ENCODE measurements around the gene MRTFB. TPM values are rescaled to one million over a fixed set of nuclear protein-coding genes. Genes with fewer than 3 reads are reported as not detected.
"Not testable (repeated sequence)": the region's sequence is repeated elsewhere in the genome, so short reads cannot be mapped to it uniquely, and the experiment has no call there.

Gene MRTFB
- polyA plus RNA-seq, 3 donors: 6.4 to 14.0 (median 10.6) TPM

DNA sequence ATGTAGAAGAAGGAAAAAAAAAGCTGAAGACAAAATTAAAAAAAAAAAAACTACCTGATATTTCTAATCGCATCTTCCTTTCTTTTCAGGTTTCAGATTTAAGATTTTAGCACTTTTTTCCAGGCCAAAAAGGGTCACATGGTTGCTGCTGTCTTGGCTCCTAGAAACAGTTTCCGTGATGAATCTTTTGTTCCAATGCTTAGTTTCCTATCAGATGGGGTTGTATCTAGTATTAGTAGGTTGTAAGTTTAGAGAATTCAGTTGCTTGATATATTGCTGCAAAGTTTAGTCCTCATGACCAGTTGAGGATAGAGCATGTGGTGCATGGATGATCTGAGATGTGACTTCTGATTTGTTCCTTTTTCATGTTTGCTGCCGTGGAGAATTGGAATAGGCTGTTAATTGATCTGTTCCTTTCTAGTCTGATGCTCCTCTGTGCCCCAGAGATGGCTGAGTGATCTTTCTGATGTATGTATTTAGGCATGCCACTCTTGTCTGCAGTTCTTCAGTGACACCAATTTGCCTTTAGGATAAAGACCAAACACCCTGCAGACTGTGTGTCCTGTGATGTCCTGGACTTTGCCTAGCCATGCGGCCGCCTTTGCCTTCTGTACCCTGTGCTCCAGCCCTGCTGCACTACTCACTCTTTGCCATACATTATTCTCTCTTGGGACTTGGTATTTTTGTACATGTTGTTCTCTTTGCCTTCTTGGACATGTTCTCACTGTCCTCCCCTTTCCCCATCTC is 94.0 kb downstream of the MRTFB start:
- no peak overlapping the region for H3K27ac ChIP-seq (ENCODE audit: low read depth, low read length)
- WGBS, 3 donors: 75 to 84% (median 82%) methylated on average over 5 of the region's 5 CpGs

DNA sequence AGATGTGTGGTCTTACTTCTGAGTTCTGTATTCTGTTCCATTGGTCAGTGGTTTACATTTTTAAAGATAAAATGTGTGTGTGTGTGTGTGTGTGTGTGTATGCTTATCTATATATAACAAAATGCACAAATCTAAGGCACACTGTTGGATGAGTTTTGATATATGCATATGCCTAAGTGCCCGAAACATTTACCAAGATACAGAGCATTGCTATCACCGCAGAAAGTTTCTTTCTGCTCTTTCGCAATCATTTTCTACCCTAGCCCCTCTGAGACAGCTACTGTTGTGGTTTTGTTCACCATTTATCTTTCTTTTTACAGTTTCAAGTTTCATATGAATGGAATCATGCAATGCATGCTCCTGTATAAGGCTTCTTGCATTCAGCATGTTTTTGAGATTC is 97.0 kb downstream of the MRTFB start:
- 49 to 93% (median 58%) methylated on average over 3 of the region's 3 CpGs for WGBS, 3 donors

DNA sequence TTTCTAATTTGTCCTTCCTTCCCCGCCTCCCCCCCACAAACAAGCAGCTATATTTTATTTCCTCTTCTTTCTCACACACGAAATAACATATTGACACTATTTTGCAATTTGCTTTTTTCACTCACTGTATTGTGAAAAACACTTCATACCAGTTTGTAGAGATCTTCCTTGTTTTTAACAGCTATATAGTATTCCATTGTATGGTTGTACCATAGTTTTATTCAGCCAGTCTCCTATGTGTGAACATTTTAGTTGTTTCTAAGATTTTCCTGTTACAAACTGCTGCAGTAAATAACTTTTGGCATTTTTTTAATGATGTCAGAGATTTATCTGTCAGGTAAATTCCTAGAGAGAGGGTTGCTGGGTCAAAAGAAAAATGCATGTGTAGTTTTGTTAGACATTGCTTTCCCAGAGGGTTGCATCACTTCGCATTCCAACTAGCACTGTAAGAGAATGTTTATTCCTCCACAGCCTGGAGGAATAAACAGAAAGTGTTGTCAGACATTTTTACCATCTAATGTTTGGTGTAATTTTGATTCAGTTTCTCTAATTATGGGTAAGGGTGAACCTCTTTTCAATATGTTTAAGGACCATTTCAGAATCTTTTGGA is 101.2 kb downstream of the MRTFB start:
- no peak overlapping the region for H3K27ac ChIP-seq (ENCODE audit: low read depth, low read length)
- WGBS, 3 donors: 86 to 95% (median 88%) methylated on average over 3 of the region's 3 CpGs

More for the DNA sequence above, 97.0 kb downstream of the MRTFB start:
- H3K27ac ChIP-seq (ENCODE audit: low read depth, low read length): no peak overlapping the region

DNA sequence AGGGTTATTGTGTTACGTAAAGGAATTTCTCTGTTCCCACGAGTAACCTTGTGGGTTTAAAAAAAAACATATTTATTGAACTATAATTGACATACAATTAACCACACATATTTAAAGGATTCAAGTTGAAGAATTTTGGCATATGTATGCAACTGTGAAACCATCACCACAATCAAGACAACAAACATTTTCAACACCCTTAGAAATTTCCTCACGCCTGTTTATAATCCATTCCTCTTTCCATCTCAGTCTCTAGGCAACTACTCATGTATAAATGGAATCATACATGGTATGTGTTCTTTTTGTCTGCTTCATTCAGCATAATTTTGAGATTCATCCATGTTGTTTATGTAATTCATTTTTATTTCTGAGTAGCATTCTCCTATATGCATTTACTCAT is 104.0 kb downstream of the MRTFB start:
- WGBS, 3 donors: 71 to 89% (median 80%) methylated on average over 3 of the region's 3 CpGs
- H3K27ac ChIP-seq (ENCODE audit: low read depth, low read length): no peak overlapping the region

GRCh38 chr16:14177704-14178103 is 106.6 kb downstream of the MRTFB start:
- WGBS, 3 donors: 88 to 98% (median 93%) methylated on average over 4 of the region's 4 CpGs
- no peak overlapping the region for H3K27ac ChIP-seq (ENCODE audit: low read depth, low read length)

GRCh38 chr16:14179116-14179515 is 108.0 kb downstream of the MRTFB start:
- WGBS, 3 donors: 93 to 98% (median 94%) methylated on average over 1 of the region's 1 CpG
- no peak overlapping the region for H3K27ac ChIP-seq (ENCODE audit: low read depth, low read length)

DNA sequence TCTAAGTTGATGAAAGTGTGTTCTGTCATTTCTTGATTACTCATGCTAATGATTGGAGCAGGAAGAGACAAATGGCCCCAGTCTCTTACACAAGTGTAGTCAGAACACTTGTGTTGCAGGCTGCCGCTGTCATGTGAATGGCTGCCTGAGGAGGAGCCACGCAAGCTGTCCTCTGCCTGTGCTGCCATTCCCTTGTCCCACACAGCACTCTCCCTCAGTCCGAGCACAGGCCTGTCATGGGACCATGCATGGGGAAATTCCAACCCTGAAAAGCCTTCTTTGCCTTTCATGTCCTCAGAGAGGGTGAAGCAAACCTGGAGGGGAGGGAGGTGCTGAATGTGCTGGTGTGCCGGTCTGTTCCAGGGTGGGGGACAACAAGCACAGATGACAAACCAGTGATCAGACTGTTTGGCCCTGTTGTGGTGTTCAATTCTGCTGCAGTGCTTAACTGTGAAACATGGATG is 109.4 kb downstream of the MRTFB start:
- 90 to 98% (median 94%) methylated on average over 4 of the region's 4 CpGs for WGBS, 3 donors
- no peak overlapping the region for H3K27ac ChIP-seq (ENCODE audit: low read depth, low read length)

GRCh38 chr16:14181371-14182050 is 110.4 kb downstream of the MRTFB start:
- whole genome bisulfite sequencing, 3 donors: 57 to 74% (median 60%) methylated on average over 2 of the region's 2 CpGs
- no peak overlapping the region for H3K27ac ChIP-seq (ENCODE audit: low read depth, low read length)

GRCh38 chr16:14182999-14183398 is 111.9 kb downstream of the MRTFB start:
- H3K27ac ChIP-seq (ENCODE audit: low read depth, low read length): no peak overlapping the region
- WGBS, 3 donors: 95 to 100% (median 99%) methylated on average over 1 of the region's 1 CpG

- 83 to 92% (median 92%) methylated on average over 6 of the region's 6 CpGs for WGBS, 3 donors
- H3K27ac ChIP-seq (ENCODE audit: low read depth, low read length): not testable (repeated sequence)
Measured at GRCh38 chr16:14183962-14184361, 112.8 kb downstream of the MRTFB start.

DNA sequence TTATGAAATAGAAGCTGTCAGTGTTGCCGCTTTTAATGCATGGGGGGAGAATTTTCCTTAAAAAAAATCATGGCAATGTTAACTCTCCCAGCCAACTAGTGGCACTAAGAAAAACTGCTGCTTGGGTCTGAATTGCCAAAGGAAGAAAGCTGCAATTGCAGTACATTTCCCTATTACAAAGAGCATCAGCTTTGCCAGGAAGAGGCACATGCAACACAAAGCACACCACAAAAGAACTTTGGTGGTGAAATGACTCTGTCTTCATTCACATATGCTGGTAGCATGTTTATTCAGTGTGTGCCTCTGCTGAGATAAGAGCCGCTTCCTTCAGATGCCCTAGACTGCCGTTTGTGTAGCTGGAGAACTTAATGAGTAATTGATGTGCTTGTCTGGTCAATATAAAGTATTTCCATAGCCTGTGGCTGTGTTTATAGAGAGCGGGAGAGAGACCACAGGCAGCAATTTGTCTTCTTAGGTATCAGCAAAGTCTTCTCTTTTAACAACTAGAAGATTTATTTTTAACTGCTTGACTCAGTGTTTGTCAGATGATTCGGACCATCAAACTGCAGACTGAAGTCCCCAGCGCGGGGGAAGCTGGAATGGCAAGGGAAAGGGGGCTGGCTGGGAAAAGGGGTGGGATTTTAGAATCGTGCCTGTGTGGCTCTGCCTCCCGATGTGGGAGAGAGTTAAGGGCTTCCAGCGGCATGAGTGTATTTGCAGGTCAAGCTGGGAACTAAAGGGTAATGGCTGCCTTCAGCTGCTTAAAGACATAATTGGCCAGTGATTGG is 115.1 kb downstream of the MRTFB start:
- WGBS, 3 donors: 35 to 47% (median 44%) methylated on average over 10 of the region's 10 CpGs

GRCh38 chr16:14186795-14187221 is 115.7 kb downstream of the MRTFB start:
- 61 to 66% (median 65%) methylated on average over 5 of the region's 5 CpGs for WGBS, 3 donors
- H3K27ac ChIP-seq (ENCODE audit: low read depth, low read length): peak overlapping the region; percentile 2

More for the DNA sequence above, 115.1 kb downstream of the MRTFB start:
- H3K27ac ChIP-seq (ENCODE audit: low read depth, low read length): peak overlapping the region; percentile 2

DNA sequence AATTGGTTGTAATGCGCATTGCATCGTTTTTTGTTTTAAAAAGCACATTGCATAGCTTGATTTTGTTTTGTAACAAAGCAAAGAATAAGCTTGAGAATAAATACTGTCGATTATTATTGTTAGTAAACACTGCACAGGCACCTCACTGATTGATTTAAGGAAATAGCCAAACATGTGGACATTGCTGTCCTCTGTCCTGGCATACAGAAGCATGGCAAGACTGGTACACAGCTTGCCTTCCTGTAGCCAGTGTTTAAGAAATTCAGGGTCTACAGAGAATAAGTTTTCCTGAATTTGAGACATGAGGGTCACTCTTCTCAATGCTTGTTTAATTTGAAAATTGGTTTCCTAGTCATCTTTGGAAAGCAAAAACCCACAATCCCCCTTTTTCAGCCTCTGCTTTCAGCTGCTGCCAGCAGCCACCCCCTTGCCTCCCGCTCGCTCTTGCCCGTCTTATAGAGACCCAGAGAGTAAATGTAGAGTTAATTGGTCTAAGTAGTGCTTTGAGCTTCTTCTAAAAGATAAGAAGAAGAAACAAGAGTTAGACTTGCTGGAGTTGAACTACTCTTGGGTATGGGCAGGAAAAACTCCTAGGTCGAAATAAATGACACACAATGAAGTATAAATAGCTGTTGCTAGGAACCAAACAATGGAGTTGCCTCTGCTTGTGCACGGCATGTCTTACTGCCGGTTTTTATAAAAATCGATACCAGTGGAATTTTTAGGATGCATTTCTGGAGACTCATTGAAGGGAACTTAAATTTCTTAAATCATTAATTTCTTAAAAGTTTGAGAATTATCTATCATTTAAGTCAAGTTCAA is 116.6 kb downstream of the MRTFB start:
- 71 to 77% (median 72%) methylated on average over 10 of the region's 10 CpGs for WGBS, 3 donors
- no peak overlapping the region for H3K27ac ChIP-seq (ENCODE audit: low read depth, low read length)

- WGBS, 3 donors: 71 to 82% (median 73%) methylated on average over 6 of the region's 6 CpGs
- H3K27ac ChIP-seq (ENCODE audit: low read depth, low read length): no peak overlapping the region
Measured at GRCh38 chr16:14193316-14193871, 122.3 kb downstream of the MRTFB start.

GRCh38 chr16:14194721-14195120 is 123.6 kb downstream of the MRTFB start:
- 90 to 91% (median 91%) methylated on average over 5 of the region's 5 CpGs for whole genome bisulfite sequencing, 3 donors
- H3K27ac ChIP-seq (ENCODE audit: low read depth, low read length): no peak overlapping the region

GRCh38 chr16:14196011-14196410 is 124.9 kb downstream of the MRTFB start:
- H3K27ac ChIP-seq (ENCODE audit: low read depth, low read length): no peak overlapping the region
- 60 to 89% (median 65%) methylated on average over 2 of the region's 2 CpGs for WGBS, 3 donors

DNA sequence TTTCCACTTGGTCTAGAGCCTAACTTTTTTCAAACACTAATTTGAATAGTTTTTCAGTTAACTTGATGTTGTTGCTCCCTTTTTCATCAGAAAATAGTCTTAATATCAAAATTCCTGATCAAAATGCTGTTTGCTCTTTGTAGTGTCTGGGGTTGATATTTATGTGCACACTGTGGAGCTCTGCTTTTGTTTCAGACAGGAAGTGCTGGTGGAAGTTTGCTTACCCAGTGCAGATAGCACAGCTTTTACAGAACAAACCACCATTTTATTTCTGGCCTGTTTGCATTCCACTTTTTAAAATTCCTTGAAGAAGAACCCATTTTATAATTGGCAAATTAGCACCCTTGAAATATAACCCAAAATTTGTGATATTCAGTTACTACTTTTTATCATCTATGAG is 125.4 kb downstream of the MRTFB start:
- no peak overlapping the region for H3K27ac ChIP-seq (ENCODE audit: low read depth, low read length)

- H3K27ac ChIP-seq (ENCODE audit: low read depth, low read length): no peak overlapping the region
Measured at GRCh38 chr16:14198012-14198411, 126.9 kb downstream of the MRTFB start.
